ENCODE results near the gene C6orf132. TPM values are rescaled to one million over a fixed set of nuclear protein-coding genes. Genes with fewer than 3 reads are reported as not detected.

Gene C6orf132
- total RNA-seq, 1 experiment from 2014 or later: 0.11 TPM

GRCh38 chr6:42147138-42147562 is 4.7 kb upstream of the C6orf132 start:
- H4K20me1 ChIP-seq (ENCODE audit: insufficient read depth, low read depth, low read length): no peaks in the 10 kb centered on the region

GRCh38 chr6:42141603-42142117 is 760 bp downstream of the C6orf132 start:
- Histone ChIP-seq H3K79me2 (ENCODE audit: low read length) (no peaks in the 10 kb centered on the region), H3K36me3 (ENCODE audit: insufficient read depth, low read length) (no peaks in the 10 kb centered on the region), H4K20me1 (ENCODE audit: insufficient read depth, low read depth, low read length) (no peaks in the 10 kb centered on the region), H2AFZ (ENCODE audit: low read length) (no peak overlapping the region), H3K4me1 (ENCODE audit: low read length) (peaks cover 15% of the 10 kb centered on the region), H3K27ac (ENCODE audit: low read length) (no peak overlapping the region), H3K4me2 (ENCODE audit: low read depth, low read length, poor library complexity, severe bottlenecking) (no peak overlapping the region), H3K27me3 (ENCODE audit: low read length) (no peaks in the 10 kb centered on the region), H3K9me3 (ENCODE audit: low read length) (no peaks in the 10 kb centered on the region), H3K4me3 (ENCODE audit: low read length) (no peak overlapping the region), H3K9ac (ENCODE audit: low read length) (no peak overlapping the region), H3K9me2 (replicated peaks; ENCODE audit: insufficient read depth, low read length) (no peaks in the 10 kb centered on the region)
- DNase-seq: no peak

More at GRCh38 chr6:42147138-42147562, 4.7 kb upstream of the C6orf132 start:
- H3K9me2 ChIP-seq (replicated peaks; ENCODE audit: insufficient read depth, low read length): no peaks in the 10 kb centered on the region
- no peaks in the 10 kb centered on the region for H3K9me3 ChIP-seq (ENCODE audit: low read length)
- H3K4me2 ChIP-seq (ENCODE audit: low read depth, low read length, poor library complexity, severe bottlenecking): no peak overlapping the region
- no peak overlapping the region for H2AFZ ChIP-seq (ENCODE audit: low read length)
- H3K4me1 ChIP-seq (ENCODE audit: low read length): no peaks in the 10 kb centered on the region
- H3K4me3 ChIP-seq (ENCODE audit: low read length): no peak overlapping the region
- no peak for DNase-seq
- H3K79me2 ChIP-seq (ENCODE audit: low read length): no peaks in the 10 kb centered on the region
- H3K27me3 ChIP-seq (ENCODE audit: low read length): no peaks in the 10 kb centered on the region
- H3K36me3 ChIP-seq (ENCODE audit: insufficient read depth, low read length): no peaks in the 10 kb centered on the region
- no peak overlapping the region for H3K9ac ChIP-seq (ENCODE audit: low read length)
- H3K27ac ChIP-seq (ENCODE audit: low read length): no peak overlapping the region

DNA sequence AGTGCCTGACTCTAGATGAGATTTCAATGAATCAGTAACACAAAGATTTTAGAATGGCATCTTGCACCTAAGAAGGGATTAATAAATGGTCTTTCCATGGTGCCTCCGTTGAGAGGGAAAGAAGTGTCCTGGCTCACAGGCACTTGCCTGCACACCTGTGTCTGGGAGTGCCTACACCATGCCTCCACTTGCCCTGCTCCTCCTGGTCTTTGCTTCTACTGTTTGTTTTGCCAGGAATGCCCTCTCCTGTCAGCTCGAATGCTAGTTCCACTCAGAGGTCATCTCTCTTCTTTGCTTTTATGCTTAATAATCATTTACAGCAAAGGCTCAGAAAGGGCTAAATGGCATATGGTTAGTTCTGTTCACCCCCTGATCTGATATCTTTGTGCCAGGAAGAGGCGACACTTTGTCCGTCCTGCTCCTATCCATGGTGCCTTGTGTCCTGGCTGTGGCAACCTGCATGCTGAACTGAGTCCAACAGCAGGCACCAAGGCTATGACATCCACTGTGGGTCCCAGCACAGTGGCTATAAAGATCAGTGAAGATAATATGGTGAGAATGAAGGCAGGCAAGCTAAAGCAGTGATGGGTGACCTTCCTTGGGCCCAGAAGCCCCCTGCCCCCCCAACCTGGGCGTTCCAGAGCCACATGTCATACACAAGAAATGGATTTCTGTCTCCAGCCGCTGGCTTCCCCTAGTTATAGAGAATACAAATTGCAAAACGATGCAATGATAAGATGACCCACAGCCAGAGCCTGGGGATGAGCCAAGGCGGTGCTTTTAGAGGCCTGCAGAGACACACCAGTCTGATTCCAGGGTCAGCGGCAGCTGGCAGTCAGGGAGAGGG is 1.4 kb downstream of the C6orf132 start:
- no peak overlapping the region for H3K4me3 ChIP-seq (ENCODE audit: low read length)
- peaks cover 21% of the 10 kb centered on the region for H3K4me1 ChIP-seq (ENCODE audit: low read length)
- H3K79me2 ChIP-seq (ENCODE audit: low read length): no peaks in the 10 kb centered on the region
- H2AFZ ChIP-seq (ENCODE audit: low read length): no peak overlapping the region
- H3K9ac ChIP-seq (ENCODE audit: low read length): no peak overlapping the region
- H4K20me1 ChIP-seq (ENCODE audit: insufficient read depth, low read depth, low read length): no peaks in the 10 kb centered on the region
- no peaks in the 10 kb centered on the region for H3K27me3 ChIP-seq (ENCODE audit: low read length)
- no peak overlapping the region for H3K4me2 ChIP-seq (ENCODE audit: low read depth, low read length, poor library complexity, severe bottlenecking)
- DNase-seq: no peak
- H3K9me2 ChIP-seq (replicated peaks; ENCODE audit: insufficient read depth, low read length): no peaks in the 10 kb centered on the region
- H3K9me3 ChIP-seq (ENCODE audit: low read length): no peaks in the 10 kb centered on the region
- H3K36me3 ChIP-seq (ENCODE audit: insufficient read depth, low read length): no peaks in the 10 kb centered on the region
- H3K27ac ChIP-seq (ENCODE audit: low read length): no peak overlapping the region

- H3K4me2 ChIP-seq (ENCODE audit: low read depth, low read length, poor library complexity, severe bottlenecking): peak overlapping the region; percentile 3
- no peak overlapping the region for H3K27ac ChIP-seq (ENCODE audit: low read length)
- H3K9me2 ChIP-seq (replicated peaks; ENCODE audit: insufficient read depth, low read length): no peaks in the 10 kb centered on the region
- no peaks in the 10 kb centered on the region for H3K9me3 ChIP-seq (ENCODE audit: low read length)
- H3K79me2 ChIP-seq (ENCODE audit: low read length): no peaks in the 10 kb centered on the region
- no peak overlapping the region for H3K4me3 ChIP-seq (ENCODE audit: low read length)
- no peak overlapping the region for H3K9ac ChIP-seq (ENCODE audit: low read length)
- H2AFZ ChIP-seq (ENCODE audit: low read length): no peak overlapping the region
- peaks cover 25% of the 10 kb centered on the region for H3K4me1 ChIP-seq (ENCODE audit: low read length)
- H3K36me3 ChIP-seq (ENCODE audit: insufficient read depth, low read length): no peaks in the 10 kb centered on the region
- no peaks in the 10 kb centered on the region for H3K27me3 ChIP-seq (ENCODE audit: low read length)
- no peaks in the 10 kb centered on the region for H4K20me1 ChIP-seq (ENCODE audit: insufficient read depth, low read depth, low read length)
- peak; percentile 62 for DNase-seq
These were observed 2.4 kb downstream of the C6orf132 start for GRCh38 chr6:42140032-42140431.

DNA sequence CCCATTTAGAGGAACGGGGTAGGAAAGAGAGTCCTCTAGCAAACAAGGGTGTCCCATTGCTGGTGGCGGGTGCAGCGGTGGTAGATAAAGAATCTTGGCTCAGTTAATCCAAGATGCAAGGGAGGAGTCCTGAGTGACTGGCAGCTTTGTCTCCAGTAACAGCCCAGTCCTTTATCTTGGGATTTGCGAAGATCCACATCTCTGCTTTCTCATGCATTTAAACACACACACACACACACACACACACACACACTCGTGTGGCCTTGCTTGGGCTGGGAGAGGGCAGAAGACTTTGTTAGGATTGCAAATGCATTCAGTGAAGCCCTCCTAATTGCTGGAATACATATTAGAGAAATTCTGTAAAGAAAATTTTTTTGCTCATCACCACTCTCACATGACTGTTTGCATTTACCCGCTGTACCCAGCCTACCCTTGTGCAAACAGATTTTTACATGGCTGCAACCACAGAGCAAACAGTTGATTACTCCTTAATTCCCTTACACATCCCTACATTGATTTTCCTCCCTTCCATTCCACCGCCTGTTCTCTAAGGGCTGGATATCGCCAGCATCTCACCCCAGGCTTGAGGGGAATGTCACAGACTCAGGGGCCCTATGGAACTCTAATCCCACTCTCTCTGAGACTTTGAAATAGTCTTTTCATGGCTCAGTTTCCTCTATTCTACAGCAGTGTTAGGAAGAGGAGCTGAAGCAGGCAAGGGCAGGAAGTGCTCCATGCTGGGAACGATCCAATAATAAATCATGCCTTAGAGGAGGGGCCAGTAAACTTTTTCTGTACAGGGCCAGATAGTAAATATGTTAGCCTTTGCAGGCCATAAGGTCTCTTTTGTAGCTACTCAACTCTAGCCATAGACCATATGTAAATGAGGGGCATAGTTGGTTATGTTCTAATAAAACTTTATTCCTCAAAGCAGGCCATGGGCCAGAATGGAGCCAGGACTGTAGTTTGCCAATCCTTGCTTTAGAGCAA is 3.5 kb downstream of the C6orf132 start:
- Histone ChIP-seq H3K79me2 (ENCODE audit: low read length) (no peaks in the 10 kb centered on the region), H3K27me3 (ENCODE audit: low read length) (no peaks in the 10 kb centered on the region), H3K27ac (ENCODE audit: low read length) (no peak overlapping the region), H3K36me3 (ENCODE audit: insufficient read depth, low read length) (no peaks in the 10 kb centered on the region), H3K9me2 (replicated peaks; ENCODE audit: insufficient read depth, low read length) (no peaks in the 10 kb centered on the region), H3K9me3 (ENCODE audit: low read length) (no peaks in the 10 kb centered on the region), H3K9ac (ENCODE audit: low read length) (no peak overlapping the region), H3K4me2 (ENCODE audit: low read depth, low read length, poor library complexity, severe bottlenecking) (no peak overlapping the region), H4K20me1 (ENCODE audit: insufficient read depth, low read depth, low read length) (no peaks in the 10 kb centered on the region), H3K4me1 (ENCODE audit: low read length) (peaks cover 28% of the 10 kb centered on the region), H2AFZ (ENCODE audit: low read length) (no peak overlapping the region), H3K4me3 (ENCODE audit: low read length) (no peak overlapping the region)
- DNase-seq: no peak

DNA sequence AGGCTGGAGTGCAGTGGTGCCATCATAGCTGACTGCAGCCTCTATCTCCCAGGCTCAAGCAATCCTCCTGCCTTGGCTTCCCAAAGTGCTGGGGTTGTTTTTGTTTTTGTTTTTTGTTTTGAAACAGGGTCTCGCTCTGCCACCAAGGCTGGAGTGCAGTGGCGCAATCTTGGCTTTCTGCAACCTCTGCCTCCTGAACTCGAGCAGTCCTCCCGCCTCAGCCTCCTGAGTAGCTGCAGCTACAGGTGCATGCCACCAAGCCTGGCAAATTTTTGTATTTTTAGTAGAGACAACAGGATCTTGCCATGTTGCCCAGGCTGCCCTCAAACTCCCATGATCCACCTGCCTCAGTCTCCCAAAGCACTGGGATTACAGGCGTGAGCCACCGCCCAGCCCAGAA is 4.2 kb downstream of the C6orf132 start:
- no peaks in the 10 kb centered on the region for H4K20me1 ChIP-seq (ENCODE audit: insufficient read depth, low read depth, low read length)
- no peaks in the 10 kb centered on the region for H3K9me3 ChIP-seq (ENCODE audit: low read length)
- no peaks in the 10 kb centered on the region for H3K36me3 ChIP-seq (ENCODE audit: insufficient read depth, low read length)
- peaks cover 28% of the 10 kb centered on the region for H3K4me1 ChIP-seq (ENCODE audit: low read length)
- no peak overlapping the region for H3K9ac ChIP-seq (ENCODE audit: low read length)
- no peak overlapping the region for H3K4me3 ChIP-seq (ENCODE audit: low read length)
- H3K79me2 ChIP-seq (ENCODE audit: low read length): no peaks in the 10 kb centered on the region
- H3K27ac ChIP-seq (ENCODE audit: low read length): no peak overlapping the region
- H2AFZ ChIP-seq (ENCODE audit: low read length): no peak overlapping the region
- DNase-seq: no peak
- no peak overlapping the region for H3K4me2 ChIP-seq (ENCODE audit: low read depth, low read length, poor library complexity, severe bottlenecking)
- H3K27me3 ChIP-seq (ENCODE audit: low read length): no peaks in the 10 kb centered on the region
- H3K9me2 ChIP-seq (replicated peaks; ENCODE audit: insufficient read depth, low read length): no peaks in the 10 kb centered on the region

DNA sequence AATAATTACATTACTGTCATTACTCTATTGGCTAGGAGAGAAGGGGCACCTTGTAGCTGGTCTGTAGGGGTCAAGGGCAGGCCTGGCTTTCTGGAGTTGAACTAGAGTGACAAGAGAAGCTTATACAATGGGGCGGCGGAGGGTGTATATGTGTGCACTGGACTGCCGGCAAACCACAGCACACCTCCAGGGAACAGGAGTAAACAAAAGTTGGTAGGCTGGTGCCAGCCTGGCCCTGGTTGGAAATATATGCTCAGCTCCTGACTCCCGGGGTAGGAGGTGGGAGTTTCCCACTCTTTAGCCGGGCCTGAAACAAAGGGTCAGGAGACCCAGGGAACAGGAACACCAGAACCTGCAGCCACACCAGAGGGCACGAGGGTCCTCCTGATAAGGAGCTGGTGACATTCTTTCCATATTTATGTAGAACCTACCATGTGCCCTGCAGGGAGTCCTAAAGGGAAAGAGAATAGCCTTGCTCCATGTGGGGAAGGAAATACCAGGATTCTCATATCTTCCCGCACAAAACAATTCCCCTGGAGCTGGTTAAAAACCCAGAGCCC is 5.1 kb downstream of the C6orf132 start:
- peak overlapping the region; percentile 97 for H2AFZ ChIP-seq (ENCODE audit: low read length)
- peak overlapping the region; percentile 52 for H3K9ac ChIP-seq (ENCODE audit: low read length)
- H3K4me3 ChIP-seq (ENCODE audit: low read length): peak overlapping the region; percentile 27; the same call in 1 of the 2 replicates
- no peaks in the 10 kb centered on the region for H3K9me3 ChIP-seq (ENCODE audit: low read length)
- no peaks in the 10 kb centered on the region for H3K79me2 ChIP-seq (ENCODE audit: low read length)
- DNase-seq: no peak
- H3K36me3 ChIP-seq (ENCODE audit: insufficient read depth, low read length): no peaks in the 10 kb centered on the region
- no peaks in the 10 kb centered on the region for H3K27me3 ChIP-seq (ENCODE audit: low read length)
- H3K9me2 ChIP-seq (replicated peaks; ENCODE audit: insufficient read depth, low read length): no peaks in the 10 kb centered on the region
- H4K20me1 ChIP-seq (ENCODE audit: insufficient read depth, low read depth, low read length): no peaks in the 10 kb centered on the region
- H3K4me2 ChIP-seq (ENCODE audit: low read depth, low read length, poor library complexity, severe bottlenecking): peak overlapping the region; percentile 63
- peaks cover 28% of the 10 kb centered on the region for H3K4me1 ChIP-seq (ENCODE audit: low read length)
- no peak overlapping the region for H3K27ac ChIP-seq (ENCODE audit: low read length)
